Mesenchymal stem cell (in vitro differentiated cells and primary cell): Measurements from ENCODE around the gene NRXN3.

ENCODE experiments used
- DNase-seq: peaks from one replicate; pipeline ENCODE4 v3.0.0-alpha.2; 2013
- H2AFZ ChIP-seq: one replicate; pipeline ENCODE4 v1.6.1; 2013; ENCODE audit warnings: low read depth, mild to moderate bottlenecking, control low read depth, inconsistent platforms, low read length, moderate library complexity
- H2AK5ac ChIP-seq: 2 replicates; pipeline ENCODE4 v1.6.1; 2013; ENCODE audit warnings: low read length, moderate library complexity, mild to moderate bottlenecking, inconsistent platforms; ENCODE audit not compliant: severe bottlenecking
- H2BK120ac ChIP-seq: one replicate; pipeline ENCODE4 v1.6.1; 2013; ENCODE audit warnings: low read depth, mild to moderate bottlenecking, inconsistent platforms, low read length, moderate library complexity
- H2BK12ac ChIP-seq, 2 experiments: one replicate each; pipeline ENCODE4 v1.6.1; 2013; ENCODE audit warnings: inconsistent platforms in 2 of 2, low read length in 2 of 2, mild to moderate bottlenecking in 2 of 2, moderate library complexity in 2 of 2, control low read depth in 1 of 2
- H2BK15ac ChIP-seq: one replicate; pipeline ENCODE4 v1.6.1; 2013; ENCODE audit warnings: mild to moderate bottlenecking, low read depth, inconsistent platforms; ENCODE audit not compliant: poor library complexity, severe bottlenecking
- H2BK5ac ChIP-seq: 2 replicates; pipeline ENCODE4 v1.6.1; 2013; ENCODE audit warnings: low read depth, mild to moderate bottlenecking, low read length, control low read depth, inconsistent platforms; ENCODE audit not compliant: poor library complexity, severe bottlenecking
- H3K14ac ChIP-seq, 2 experiments: one replicate each; pipeline ENCODE4 v1.6.1; 2013; ENCODE audit warnings: inconsistent platforms in 2 of 2, low read length in 2 of 2, control low read depth in 1 of 2, mild to moderate bottlenecking in 1 of 2, moderate library complexity in 1 of 2
- H3K18ac ChIP-seq, 2 experiments: one replicate each; pipeline ENCODE4 v1.6.1; 2013; ENCODE audit warnings: inconsistent platforms in 2 of 2, low read length in 2 of 2, control low read depth in 1 of 2, low read depth in 1 of 2, mild to moderate bottlenecking in 1 of 2
- H3K23ac ChIP-seq, 2 experiments: one replicate each; pipeline ENCODE4 v1.6.1; 2013; ENCODE audit warnings: inconsistent platforms in 2 of 2, low read length in 2 of 2, mild to moderate bottlenecking in 2 of 2, moderate library complexity in 2 of 2, control low read depth in 1 of 2
- H3K27ac ChIP-seq: 2 replicates; pipeline ENCODE4 v1.5.1; 2013; ENCODE audit warnings: mild to moderate bottlenecking, moderate library complexity, low read length, control low read depth, inconsistent platforms; ENCODE audit not compliant: poor library complexity, severe bottlenecking
- H3K27me3 ChIP-seq, 2 experiments: 2 replicates each; pipeline versions ENCODE4 v1.6.1 to v1.7.0; 2013; ENCODE audit warnings: low read length in 2 of 2, mild to moderate bottlenecking in 2 of 2, moderate library complexity in 2 of 2, control low read depth in 1 of 2, inconsistent platforms in 1 of 2; ENCODE audit not compliant: control insufficient read depth in 1 of 2, insufficient read depth in 1 of 2
- H3K36me3 ChIP-seq, 2 experiments: 2 replicates each; pipeline versions ENCODE4 v1.6.1 to v1.7.0; 2013; ENCODE audit warnings: low read length in 2 of 2, control low read depth in 1 of 2, inconsistent platforms in 1 of 2, low read depth in 1 of 2, mild to moderate bottlenecking in 1 of 2; ENCODE audit not compliant: insufficient read depth in 2 of 2, control insufficient read depth in 1 of 2
- H3K4ac ChIP-seq, 2 experiments: one replicate each; pipeline ENCODE4 v1.6.1; 2013; ENCODE audit warnings: inconsistent platforms in 2 of 2, low read length in 2 of 2, mild to moderate bottlenecking in 2 of 2, moderate library complexity in 2 of 2, control low read depth in 1 of 2, low read depth in 1 of 2
- H3K4me1 ChIP-seq: 2 replicates; pipeline ENCODE4 v1.6.1; 2013; ENCODE audit warnings: low read depth, low read length, control low read depth; ENCODE audit not compliant: control insufficient read depth, insufficient read depth
- H3K4me2 ChIP-seq: 2 replicates; pipeline ENCODE4 v1.6.1; 2013; ENCODE audit warnings: low read length, mild to moderate bottlenecking, inconsistent platforms; ENCODE audit not compliant: poor library complexity, severe bottlenecking
- H3K4me3 ChIP-seq, 2 experiments: 2 replicates each; pipeline versions ENCODE4 v1.5.1 to v1.7.0; 2013; ENCODE audit warnings: low read length in 2 of 2, mild to moderate bottlenecking in 2 of 2, control low read depth in 1 of 2, low read depth in 1 of 2; ENCODE audit not compliant: insufficient read depth in 1 of 2
- H3K79me1 ChIP-seq: replicated peaks from 2 replicates; pipeline ENCODE4 v1.6.1; 2013; ENCODE audit warnings: mild to moderate bottlenecking, control low read depth, low read length, inconsistent platforms; ENCODE audit not compliant: poor library complexity, severe bottlenecking
- H3K9ac ChIP-seq: 2 replicates; pipeline ENCODE4 v1.7.0; 2013; ENCODE audit warnings: mild to moderate bottlenecking, low read length, moderate library complexity
- H3K9me3 ChIP-seq: 2 replicates; pipeline ENCODE4 v1.7.0; 2013; ENCODE audit warnings: mild to moderate bottlenecking, low read length; ENCODE audit not compliant: control insufficient read depth
- H4K8ac ChIP-seq: one replicate; pipeline ENCODE4 v1.6.1; 2013; ENCODE audit warnings: inconsistent platforms, mild to moderate bottlenecking, low read length, moderate library complexity
- H4K91ac ChIP-seq: one replicate; pipeline ENCODE4 v1.6.1; 2013; ENCODE audit warnings: mild to moderate bottlenecking, low read length, inconsistent platforms
- WGBS: methylation state at CpG from one replicate; pipeline ENCODE4 v1.1.7; 2013; ENCODE audit warnings: mixed read lengths; 5-methylcytosine and 5-hydroxymethylcytosine counted together

Gene NRXN3

DNA sequence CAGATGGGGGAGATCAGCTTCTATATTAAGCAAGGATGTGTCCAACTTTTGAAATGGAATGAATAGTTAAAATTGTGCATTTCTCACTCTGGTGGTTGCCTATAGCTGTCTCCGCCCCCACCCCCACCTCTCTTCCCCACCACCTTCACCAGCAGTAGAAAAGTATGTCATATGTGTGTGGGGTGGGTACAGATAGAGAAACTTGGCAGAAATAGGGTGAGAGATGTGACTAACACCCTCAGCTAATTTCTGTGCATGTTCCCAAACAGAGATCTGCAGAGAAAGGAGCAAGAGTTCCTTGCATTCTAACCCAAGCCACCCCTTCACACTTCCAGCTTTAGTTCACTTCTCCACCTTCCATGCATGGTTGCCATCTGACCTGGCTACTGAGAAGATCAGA, 980.1 kb downstream of the NRXN3 start:
- Histone ChIP-seq H3K36me3 (no peaks in the 10 kb centered on the region), H3K79me1 (no peaks in the 10 kb centered on the region), H3K4me3 (no peak overlapping the region), H2BK12ac (no peak overlapping the region), H2BK15ac (no peak overlapping the region), H3K4me1 (no peaks in the 10 kb centered on the region), H3K27me3 (no peaks in the 10 kb centered on the region), H3K23ac (no peak overlapping the region), H2AFZ (no peak overlapping the region), H3K27ac (no peak overlapping the region), H2AK5ac (no peak overlapping the region), H2BK120ac (no peak overlapping the region), H3K4me2 (no peak overlapping the region), H3K9me3 (no peaks in the 10 kb centered on the region), H3K14ac (no peak overlapping the region), H3K9ac (no peak overlapping the region), H3K18ac (no peak overlapping the region), H4K8ac (no peak overlapping the region), H4K91ac (no peak overlapping the region), H2BK5ac (no peak overlapping the region), H3K4ac (no peak overlapping the region)
- WGBS: no CpG with 5 or more reads among the region's 1 CpG
- no peak for DNase-seq

DNA sequence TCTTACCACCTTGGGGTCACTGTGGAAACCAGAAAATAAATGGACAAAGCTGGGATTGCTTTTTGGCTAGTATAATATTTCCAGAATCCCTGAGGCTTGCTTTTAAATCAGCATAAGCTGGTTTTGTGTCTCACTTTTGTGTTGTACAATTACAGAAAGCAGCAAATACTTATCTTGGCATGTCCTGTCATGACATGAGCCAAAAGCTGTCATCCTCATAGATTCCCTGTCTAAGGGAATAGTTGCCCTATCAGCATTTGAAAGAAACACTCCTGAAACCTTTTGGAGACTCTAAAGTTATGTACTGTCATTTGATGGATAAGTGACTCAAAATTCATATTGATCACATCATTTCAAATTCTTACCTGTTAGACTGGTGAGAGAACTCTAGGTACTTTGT, 987.2 kb downstream of the NRXN3 start:
- Histone ChIP-seq H3K4me2 (no peak overlapping the region), H3K9me3 (no peaks in the 10 kb centered on the region), H3K4me1 (no peaks in the 10 kb centered on the region), H2AFZ (no peak overlapping the region), H3K36me3 (no peaks in the 10 kb centered on the region), H3K14ac (no peak overlapping the region), H3K9ac (no peak overlapping the region), H2BK5ac (no peak overlapping the region), H3K27ac (no peak overlapping the region), H3K4ac (no peak overlapping the region), H3K79me1 (no peaks in the 10 kb centered on the region), H2BK120ac (no peak overlapping the region), H3K23ac (no peak overlapping the region), H4K91ac (no peak overlapping the region), H2BK12ac (no peak overlapping the region), H3K27me3 (no peaks in the 10 kb centered on the region), H2BK15ac (no peak overlapping the region), H2AK5ac (no peak overlapping the region), H3K18ac (no peak overlapping the region), H4K8ac (no peak overlapping the region), H3K4me3 (no peak overlapping the region)
- DNase-seq: no peak

DNA sequence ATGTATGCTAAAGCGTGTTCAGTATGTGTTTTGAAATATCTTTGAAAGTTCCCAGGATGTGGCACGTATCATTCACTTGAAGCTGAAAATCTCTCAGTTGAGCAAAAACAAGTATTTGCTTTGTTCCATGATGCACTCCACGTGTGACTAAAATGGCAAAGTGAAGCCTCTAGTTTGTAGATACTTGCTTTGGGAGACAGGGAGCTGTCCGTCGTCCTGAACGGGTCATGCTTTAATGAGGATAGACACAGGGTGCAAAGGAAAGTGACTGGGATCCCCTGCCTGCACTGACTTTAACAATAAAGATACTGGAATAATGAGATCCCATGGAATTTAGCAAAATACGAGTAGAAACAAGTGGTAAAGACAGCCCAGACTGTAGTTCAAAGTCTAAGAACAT, 991.4 kb downstream of the NRXN3 start:
- Histone ChIP-seq H2BK12ac (no peak overlapping the region), H3K9me3 (no peaks in the 10 kb centered on the region), H3K27ac (no peak overlapping the region), H2BK5ac (no peak overlapping the region), H4K91ac (no peak overlapping the region), H3K18ac (no peak overlapping the region), H2BK15ac (no peak overlapping the region), H3K4me3 (no peak overlapping the region), H3K9ac (no peak overlapping the region), H3K27me3 (no peaks in the 10 kb centered on the region), H3K36me3 (no peaks in the 10 kb centered on the region), H2AFZ (no peak overlapping the region), H3K23ac (no peak overlapping the region), H2BK120ac (no peak overlapping the region), H3K4me2 (no peak overlapping the region), H2AK5ac (no peak overlapping the region), H4K8ac (no peak overlapping the region), H3K14ac (no peak overlapping the region), H3K4me1 (no peaks in the 10 kb centered on the region), H3K79me1 (no peaks in the 10 kb centered on the region), H3K4ac (no peak overlapping the region)
- peak; percentile 26 for DNase-seq
- WGBS: 56% methylated on average over 7 of the region's 7 CpGs

DNA sequence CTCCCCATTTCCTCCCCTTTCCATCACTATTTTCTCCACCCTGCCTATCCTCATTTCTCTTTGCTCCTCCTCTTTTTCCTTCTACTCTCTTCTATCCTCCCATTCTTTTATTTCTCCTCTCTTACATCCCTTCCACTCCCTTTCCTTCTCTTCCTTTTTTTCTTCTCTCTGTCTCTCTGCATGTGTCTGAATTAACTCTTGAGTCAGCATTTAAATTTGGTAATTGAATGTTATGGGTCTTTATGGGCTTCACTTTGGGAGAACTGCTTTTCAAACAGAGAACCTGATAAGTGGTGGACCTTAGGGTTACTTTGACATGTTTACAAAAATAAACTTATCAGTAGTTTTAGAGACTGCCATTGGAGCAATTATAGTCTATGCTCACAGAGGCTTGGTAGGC, 992.7 kb downstream of the NRXN3 start:
- H3K27ac ChIP-seq: no peak overlapping the region
- H3K4ac ChIP-seq: no peak overlapping the region
- H2BK5ac ChIP-seq: no peak overlapping the region
- no peak overlapping the region for H2AK5ac ChIP-seq
- no peak overlapping the region for H2BK120ac ChIP-seq
- no peaks in the 10 kb centered on the region for H3K79me1 ChIP-seq
- no peak overlapping the region for H3K4me3 ChIP-seq
- H3K9me3 ChIP-seq: no peaks in the 10 kb centered on the region
- H4K91ac ChIP-seq: no peak overlapping the region
- no peak overlapping the region for H2BK15ac ChIP-seq
- H3K9ac ChIP-seq: no peak overlapping the region
- no peaks in the 10 kb centered on the region for H3K27me3 ChIP-seq
- H2BK12ac ChIP-seq: no peak overlapping the region
- H3K14ac ChIP-seq: no peak overlapping the region
- H3K18ac ChIP-seq: no peak overlapping the region
- H3K4me1 ChIP-seq: no peaks in the 10 kb centered on the region
- H2AFZ ChIP-seq: no peak overlapping the region
- H4K8ac ChIP-seq: no peak overlapping the region
- no peak for DNase-seq
- no peak overlapping the region for H3K4me2 ChIP-seq
- no peaks in the 10 kb centered on the region for H3K36me3 ChIP-seq
- H3K23ac ChIP-seq: no peak overlapping the region
